Right lobe of liver (tissue), 6 donors: ENCODE measurements around the gene STAC3. TPM values are rescaled to one million over a fixed set of nuclear protein-coding genes. Genes with fewer than 3 reads are reported as not detected.

ENCODE experiments used
- ATAC-seq, 4 donors: fragments of 200-7000 bp; cut with Tn5 transposase; one replicate each; pipeline ENCODE4 v1.9.1; 2020; ENCODE audit warnings: mild to moderate bottlenecking in 4 of 4, moderate library complexity in 4 of 4
- DNase-seq, 3 donors: peaks; one replicate each; pipeline ENCODE4 v3.0.0-alpha.2; 2020
- H3K27ac ChIP-seq, 3 donors: fragments of 200-600 bp; one replicate each; pipeline ENCODE4 v1.8.0; 2022
- H3K27me3 ChIP-seq, 2 donors: fragments of 200-600 bp; one replicate each; pipeline ENCODE4 v1.8.0; 2022
- H3K36me3 ChIP-seq, 4 donors: fragments of 200-600 bp; sonication (generic) in 1 of 4; one replicate each; pipeline versions ENCODE4 v1.5.1 to v1.8.0; 2017 to 2022; ENCODE audit warnings: control low read depth in 1 of 4
- H3K4me1 ChIP-seq, 4 donors: fragments of 200-600 bp; sonication (generic) in 1 of 4; one replicate each; pipeline versions ENCODE4 v1.5.1 to v1.8.0; 2017 to 2022; ENCODE audit warnings: control low read depth in 1 of 4
- H3K4me3 ChIP-seq, 3 donors: fragments of 200-600 bp; one replicate each; pipeline ENCODE4 v1.8.0; 2022
- H3K9me3 ChIP-seq, 4 donors: fragments of 200-600 bp; sonication (generic) in 1 of 4; one replicate each; pipeline versions ENCODE4 v1.5.1 to v1.8.0; 2017 to 2022; ENCODE audit warnings: control low read depth in 1 of 4
- POLR2A ChIP-seq: fragments of 450-650 bp; IDR thresholded peaks from one replicate; pipeline ENCODE4 v1.6.1; 2017; ENCODE audit warnings: antibody characterized with exemption, mild to moderate bottlenecking
- WGBS: methylation state at CpG from one replicate; pipeline ENCODE4 v1.1.6; 2018; ENCODE audit warnings: low coverage, low lambda C conversion rate; ENCODE audit not compliant: insufficient coverage; ENCODE audit errors: missing lambda C conversion rate; 5-methylcytosine and 5-hydroxymethylcytosine counted together
- intact Hi-C, 2 donors: fragments of 100-400 bp; cut with DNase I; formaldehyde crosslinking; loops; one replicate each; pipeline versions ENCODE4 v1.11.2 to v1.14.1; 2022
- total RNA-seq, 6 experiments: library from RNA; depleted of rRNA in 2 of 6; stranded (reverse); fragments of >200 nt in 2 of 6; fragmentation: NEBNext Ultra II Directional in 3 of 6; extraction: Animal tissue kit (Norgen Biotek cat#: 25700) in 3 of 6; gene quantifications; one replicate each; pipeline versions ENCODE4 v1.1.0 to v1.2.4, GENCODE V29; 2016 to 2023
- TF ChIP-seq, protein P1 (sequence below), 4 donors: fragments of 200-600 bp in 3 of 4; fragments of 450-650 bp in 1 of 4; IDR thresholded peaks; one replicate each; pipeline versions ENCODE4 v1.5.1 to v1.8.0; 2016 to 2022; ENCODE audit warnings: antibody characterized with exemption in 4 of 4, mild to moderate bottlenecking in 2 of 4
- donor health status: DM: no; HTN: yes; CAD: no.
- donor health status: DM: no; HTN: no; CAD: no.
- donor health status: DM: no; HTN: no; CAD: no.
- donor health status: DM: no; HTN: yes; CAD: no.
- donor health status: DM: no; HTN: yes; CAD: no.

The STAC3 gene
- total RNA-seq, 6 experiments from 2014 or later: 0.98 to 4.5 (median 1.8) TPM

DNA sequence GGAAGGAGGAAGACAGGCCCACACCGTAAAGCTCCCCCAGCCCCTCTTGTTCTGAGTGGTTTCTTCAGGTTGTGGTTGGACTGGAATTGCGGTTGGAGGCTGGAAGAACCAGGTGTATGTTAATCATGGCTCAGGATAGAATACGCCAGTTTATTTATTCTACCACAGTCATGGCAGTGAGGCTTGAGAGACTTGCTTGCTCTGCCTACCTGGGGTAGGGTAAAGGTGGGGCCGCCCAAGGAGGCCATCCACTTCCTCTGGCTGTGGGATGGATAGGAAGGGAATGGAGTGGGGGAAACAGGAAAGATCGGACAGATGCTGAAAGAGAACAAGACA lies 13.4 kb downstream of the STAC3 start:
- ATAC-seq: no peak
- 35% methylated on average over 5 of the region's 5 CpGs for WGBS
- TF ChIP-seq, protein P1, sequence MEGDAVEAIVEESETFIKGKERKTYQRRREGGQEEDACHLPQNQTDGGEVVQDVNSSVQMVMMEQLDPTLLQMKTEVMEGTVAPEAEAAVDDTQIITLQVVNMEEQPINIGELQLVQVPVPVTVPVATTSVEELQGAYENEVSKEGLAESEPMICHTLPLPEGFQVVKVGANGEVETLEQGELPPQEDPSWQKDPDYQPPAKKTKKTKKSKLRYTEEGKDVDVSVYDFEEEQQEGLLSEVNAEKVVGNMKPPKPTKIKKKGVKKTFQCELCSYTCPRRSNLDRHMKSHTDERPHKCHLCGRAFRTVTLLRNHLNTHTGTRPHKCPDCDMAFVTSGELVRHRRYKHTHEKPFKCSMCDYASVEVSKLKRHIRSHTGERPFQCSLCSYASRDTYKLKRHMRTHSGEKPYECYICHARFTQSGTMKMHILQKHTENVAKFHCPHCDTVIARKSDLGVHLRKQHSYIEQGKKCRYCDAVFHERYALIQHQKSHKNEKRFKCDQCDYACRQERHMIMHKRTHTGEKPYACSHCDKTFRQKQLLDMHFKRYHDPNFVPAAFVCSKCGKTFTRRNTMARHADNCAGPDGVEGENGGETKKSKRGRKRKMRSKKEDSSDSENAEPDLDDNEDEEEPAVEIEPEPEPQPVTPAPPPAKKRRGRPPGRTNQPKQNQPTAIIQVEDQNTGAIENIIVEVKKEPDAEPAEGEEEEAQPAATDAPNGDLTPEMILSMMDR (IDR thresholded peaks at IDR 0.05): no peak
- TF ChIP-seq POLR2A: no peak
- DNase-seq: no peak
- Histone ChIP-seq H3K36me3 (peaks cover 0 to 22% (median 11%) of the 10 kb centered on the region in 4 donors), H3K4me3 (no peak overlapping the region), H3K27me3 (peaks cover 0 to 7% of the 10 kb centered on the region in 2 donors), H3K27ac (no peak overlapping the region), H3K9me3 (no peaks in the 10 kb centered on the region), H3K4me1 (peaks cover 0 to 54% (median 20%) of the 10 kb centered on the region in 4 donors)
- intact Hi-C loops: no loop called here

DNA sequence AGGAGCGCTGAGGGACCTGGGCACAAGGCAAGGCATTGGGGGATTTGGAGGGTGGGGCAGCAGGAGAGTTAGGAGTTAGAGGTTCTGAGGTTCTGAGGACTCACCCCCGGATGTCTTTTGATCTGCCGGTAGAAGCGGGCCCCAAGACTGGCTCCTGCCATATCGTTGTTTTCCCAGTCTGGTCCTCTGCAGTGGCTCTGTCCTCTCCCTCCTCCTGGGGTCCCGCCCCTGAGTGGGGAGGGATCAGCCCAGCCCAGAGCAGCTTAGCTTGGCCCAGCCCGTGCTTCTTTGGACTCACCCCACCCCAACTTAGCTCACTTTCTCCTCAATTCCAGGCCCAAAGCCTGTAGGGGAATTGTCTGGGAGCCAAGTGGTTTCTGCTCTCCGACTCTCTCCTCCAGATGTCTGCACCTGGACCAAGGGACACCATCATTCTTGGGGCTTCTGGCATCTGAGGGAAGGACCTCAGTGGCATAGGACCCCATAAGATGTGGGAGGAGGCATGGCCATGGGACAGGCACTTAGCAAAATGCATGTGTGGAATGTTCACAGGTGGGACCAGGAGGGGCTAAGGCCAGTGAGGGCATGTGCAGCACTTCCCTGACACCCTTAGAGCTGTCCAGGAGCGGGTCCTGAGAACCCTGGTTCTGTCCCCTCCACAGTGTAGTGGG lies 13.9 kb downstream of the STAC3 start:
- no peak for TF ChIP-seq POLR2A
- intact Hi-C loops: no loop called here
- ATAC-seq (no peak), DNase-seq (no peak)
- H3K9me3 ChIP-seq: no peaks in the 10 kb centered on the region
- WGBS: 33% methylated on average over 3 of the region's 9 CpGs
- H3K4me3 ChIP-seq: no peak overlapping the region
- peaks cover 0 to 54% (median 21%) of the 10 kb centered on the region in 4 donors for H3K4me1 ChIP-seq
- peaks cover 0 to 27% (median 15%) of the 10 kb centered on the region in 4 donors for H3K36me3 ChIP-seq
- H3K27ac ChIP-seq: no peak overlapping the region
- H3K27me3 ChIP-seq: peaks cover 0 to 6% of the 10 kb centered on the region in 2 donors

DNA sequence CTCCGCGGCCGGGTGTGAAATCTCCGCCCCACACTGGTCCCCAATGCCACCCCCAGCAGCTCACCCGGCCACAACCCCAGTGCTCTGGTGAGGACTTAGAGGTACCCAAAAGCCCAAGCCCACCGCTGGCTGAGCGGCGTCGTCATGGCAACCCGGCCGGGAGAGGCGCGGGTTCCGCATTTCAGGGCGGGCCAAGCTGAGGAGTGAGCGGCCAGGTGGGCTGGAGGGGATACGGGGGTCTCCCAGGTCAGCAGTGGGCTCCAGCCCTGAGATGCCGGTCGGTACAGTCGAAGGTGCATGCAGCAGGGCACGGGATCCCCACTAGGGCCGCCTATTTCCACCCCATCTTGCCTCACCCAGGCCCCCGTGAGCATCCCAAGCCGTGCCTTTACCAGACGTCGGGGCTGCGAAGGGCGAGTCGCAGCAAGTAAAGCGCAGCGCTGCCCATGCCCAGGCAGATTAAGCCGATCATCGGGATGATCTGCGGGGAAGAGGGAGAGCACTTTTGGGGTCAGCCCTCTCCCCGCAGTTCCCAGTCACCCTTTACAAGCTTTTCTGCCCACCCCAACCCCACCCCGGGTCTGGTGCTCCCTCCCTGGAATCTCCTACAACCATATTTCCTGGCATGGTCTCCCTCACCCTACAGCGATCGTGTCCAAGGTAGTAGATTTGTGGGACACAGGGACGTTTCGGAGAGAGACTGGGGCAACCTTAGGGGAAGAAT lies 14.6 kb downstream of the STAC3 start:
- peak in 1 of 3 donors; percentile 53 for DNase-seq

DNA sequence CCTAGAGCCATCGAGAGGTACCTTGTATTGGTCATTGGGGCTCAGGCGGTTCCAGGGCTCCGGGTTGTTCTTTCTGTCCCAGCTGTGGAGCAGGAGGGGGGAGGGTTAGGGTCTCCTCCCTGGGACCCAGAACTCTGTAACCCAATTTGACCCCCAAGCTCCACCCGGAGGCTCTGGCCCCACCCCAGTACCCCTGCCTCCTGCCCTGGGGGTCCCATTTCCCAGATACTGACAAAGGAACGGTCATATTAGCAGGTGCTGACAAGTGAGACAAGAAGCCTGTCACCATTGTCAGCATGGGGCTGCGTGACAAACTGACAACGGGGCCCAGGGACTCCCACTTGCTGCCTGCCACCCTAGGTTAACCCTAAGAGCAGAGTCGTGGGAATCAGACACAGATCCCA lies 15.3 kb downstream of the STAC3 start:
- ATAC-seq: no peak
- Histone ChIP-seq H3K9me3 (no peaks in the 10 kb centered on the region), H3K4me3 (peak overlapping the region in 1 of 3 donors; percentile 3), H3K27ac (peak overlapping the region in 1 of 3 donors; percentile 77), H3K27me3 (no peaks in the 10 kb centered on the region), H3K4me1 (peaks cover 0 to 63% (median 20%) of the 10 kb centered on the region in 4 donors), H3K36me3 (peaks cover 0 to 31% (median 15%) of the 10 kb centered on the region in 4 donors)
- TF ChIP-seq, protein P1 (IDR thresholded peaks at IDR 0.05): no peak
- TF ChIP-seq POLR2A: peak; percentile 3
- WGBS: 64% methylated on average over 3 of the region's 8 CpGs
- peak in 1 of 3 donors; percentile 14 for DNase-seq
- intact Hi-C loops: no loop called here

More for the DNA sequence above, 14.6 kb downstream of the STAC3 start:
- TF ChIP-seq, protein P1 (IDR thresholded peaks at IDR 0.05): no peak
- TF ChIP-seq POLR2A: no peak
- WGBS: 24% methylated on average over 11 of the region's 40 CpGs
- peaks cover 0 to 59% (median 24%) of the 10 kb centered on the region in 4 donors for H3K4me1 ChIP-seq
- ATAC-seq: no peak
- peak overlapping the region in 1 of 3 donors; percentile 3 for H3K4me3 ChIP-seq
- no peak overlapping the region for H3K27ac ChIP-seq
- H3K36me3 ChIP-seq: peaks cover 0 to 31% (median 15%) of the 10 kb centered on the region in 4 donors
- intact Hi-C loops: no loop called here
- no peaks in the 10 kb centered on the region for H3K27me3 ChIP-seq
- no peaks in the 10 kb centered on the region for H3K9me3 ChIP-seq
